GM18517 (cell line): ENCODE results near the gene RSPO1.
"Not testable (repeated sequence)": the region's sequence is repeated elsewhere in the genome, so short reads cannot be mapped to it uniquely, and the experiment has no call there.

Experiments used
- ATAC-seq: cut with Tn5 transposase; IDR thresholded peaks from one replicate; pipeline ENCODE4 v1.9.1; 2021; ENCODE audit warnings: mild to moderate bottlenecking, moderate library complexity; ENCODE audit not compliant: unreplicated experiment

The RSPO1 gene, protein sequence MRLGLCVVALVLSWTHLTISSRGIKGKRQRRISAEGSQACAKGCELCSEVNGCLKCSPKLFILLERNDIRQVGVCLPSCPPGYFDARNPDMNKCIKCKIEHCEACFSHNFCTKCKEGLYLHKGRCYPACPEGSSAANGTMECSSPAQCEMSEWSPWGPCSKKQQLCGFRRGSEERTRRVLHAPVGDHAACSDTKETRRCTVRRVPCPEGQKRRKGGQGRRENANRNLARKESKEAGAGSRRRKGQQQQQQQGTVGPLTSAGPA

DNA sequence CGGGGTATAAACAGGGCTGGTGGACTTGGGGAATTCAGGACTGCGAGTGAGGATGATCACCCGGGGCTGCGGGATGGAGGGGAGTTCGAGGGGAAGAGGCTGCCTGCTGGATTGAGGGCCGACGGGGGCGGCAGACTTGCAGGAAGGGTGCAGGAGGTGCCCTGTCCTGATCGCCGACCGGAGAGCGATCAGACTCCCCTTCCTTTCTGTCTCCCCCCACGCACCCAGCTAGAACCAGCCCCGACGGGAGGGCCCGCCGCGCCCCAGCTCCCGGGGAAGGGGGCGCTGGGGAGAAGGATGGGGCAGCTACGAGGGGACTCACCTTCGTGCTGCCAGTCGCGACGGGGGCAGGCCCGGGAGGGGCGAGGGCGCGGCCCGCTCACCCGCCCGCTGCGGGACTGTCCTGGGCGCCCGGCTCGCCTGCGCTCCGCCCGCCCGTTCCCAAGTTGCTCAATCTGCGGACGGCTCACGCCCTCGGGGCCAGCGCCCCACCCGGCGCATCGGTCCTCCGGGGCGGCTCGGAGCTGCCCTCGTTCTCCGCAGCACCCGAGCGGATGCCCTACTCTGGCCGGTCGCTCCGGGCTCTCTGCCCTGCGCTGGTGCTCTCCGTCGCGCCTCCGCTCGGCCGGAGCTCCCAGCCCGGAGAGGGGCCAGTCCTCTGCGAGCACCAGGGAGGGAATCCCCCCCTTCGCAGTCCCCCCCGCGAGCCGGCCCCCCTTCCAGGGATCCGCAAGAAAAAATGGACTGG, at the start of gene RSPO1:
TSS of gene RSPO1 (minus strand) at position 649 of the 748 bp plus-strand sequence. CDS start 5,231 bp downstream, outside the sequence.
- ATAC-seq, result no peak

DNA sequence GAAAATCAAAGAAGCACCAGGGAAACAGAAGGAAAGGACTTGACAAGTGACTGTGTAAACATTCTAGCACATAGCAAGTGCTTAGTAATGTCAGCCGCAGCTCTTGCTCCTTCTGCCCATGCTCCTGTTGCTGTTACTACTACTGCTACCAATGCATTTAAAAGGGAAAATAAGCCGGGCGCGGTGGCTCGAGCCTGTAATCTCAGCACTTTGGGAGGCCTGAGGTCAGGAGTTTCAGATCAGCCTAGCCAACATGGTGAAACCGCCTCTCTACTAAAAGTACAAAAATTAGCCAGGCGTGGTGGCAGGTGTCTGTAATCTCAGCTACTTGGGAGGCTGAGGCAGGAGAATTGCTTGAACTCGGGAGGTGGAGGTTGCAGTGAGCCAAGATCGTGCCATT, 49.5 kb upstream of the RSPO1 start:
- ATAC-seq, result not testable (repeated sequence)

DNA sequence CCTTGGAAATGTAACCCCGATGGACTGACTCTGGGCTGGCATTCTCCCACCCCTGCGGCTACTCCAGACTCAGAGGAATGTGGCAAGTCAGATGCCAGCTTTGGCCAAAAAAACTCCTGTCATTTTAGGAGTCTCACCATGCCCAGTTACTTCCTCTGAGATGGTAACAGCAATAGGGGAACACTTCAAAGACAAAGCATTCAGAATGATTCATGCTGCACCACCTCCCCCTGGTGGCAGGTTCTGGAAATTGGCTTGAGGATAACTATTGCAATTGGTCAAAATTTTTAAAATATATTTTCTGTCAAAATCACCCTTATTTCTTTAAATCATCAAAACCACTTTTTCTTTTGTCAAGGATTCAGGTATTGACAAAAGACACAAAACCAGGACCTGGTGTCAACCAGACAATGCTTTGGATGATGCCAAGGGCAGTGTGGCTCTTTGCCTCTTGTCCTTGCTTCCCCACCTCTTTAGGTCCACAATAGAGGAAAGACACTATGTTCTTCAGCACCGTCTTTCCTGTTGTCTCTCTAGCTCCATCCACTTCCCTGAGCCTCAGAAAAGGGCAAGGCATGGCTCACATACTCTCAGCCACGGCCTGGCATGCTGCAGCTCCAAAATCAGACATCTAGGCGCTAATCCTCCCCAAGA, 47.8 kb upstream of the RSPO1 start:
- no peak for ATAC-seq

DNA sequence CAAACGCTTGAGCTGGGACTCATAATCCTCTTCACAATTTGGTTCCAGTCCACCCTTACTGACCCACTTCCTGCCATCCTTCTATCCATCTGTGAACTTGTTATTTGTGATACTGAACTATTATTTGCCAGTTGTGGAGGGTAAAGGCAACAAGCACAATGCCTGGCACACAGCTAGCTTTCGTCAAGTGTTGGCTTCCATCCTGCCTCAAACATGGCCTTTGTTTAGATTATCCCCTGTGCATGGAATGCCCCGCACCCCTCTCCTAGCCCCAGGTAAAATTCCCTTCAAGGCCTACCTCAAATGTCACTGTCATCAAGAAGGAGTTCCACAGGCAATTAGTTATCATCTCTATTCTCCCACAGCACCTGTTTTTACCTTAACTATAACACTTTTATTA, 46.2 kb upstream of the RSPO1 start:
- ATAC-seq, result no peak

- no peak for ATAC-seq
Observed at GRCh38 chr1:37677808-37678207, 43.1 kb upstream of the RSPO1 start.

DNA sequence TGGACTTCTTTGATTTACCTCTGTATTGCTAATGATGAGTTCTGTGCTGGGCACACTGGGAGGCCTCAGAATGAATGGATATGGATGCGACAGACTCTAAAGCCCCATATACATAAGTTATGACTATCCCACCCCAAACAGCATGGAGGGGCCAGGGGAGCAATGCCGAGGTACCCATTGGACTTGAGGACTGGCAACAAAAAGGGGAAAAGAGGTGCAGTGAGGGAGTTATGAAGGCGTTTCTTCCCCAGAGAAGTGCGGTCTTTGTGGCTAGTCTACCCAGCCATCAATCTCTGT, 42.4 kb upstream of the RSPO1 start:
- ATAC-seq, result no peak

GRCh38 chr1:37676281-37677142, 41.8 kb upstream of the RSPO1 start:
- ATAC-seq, result no peak

DNA sequence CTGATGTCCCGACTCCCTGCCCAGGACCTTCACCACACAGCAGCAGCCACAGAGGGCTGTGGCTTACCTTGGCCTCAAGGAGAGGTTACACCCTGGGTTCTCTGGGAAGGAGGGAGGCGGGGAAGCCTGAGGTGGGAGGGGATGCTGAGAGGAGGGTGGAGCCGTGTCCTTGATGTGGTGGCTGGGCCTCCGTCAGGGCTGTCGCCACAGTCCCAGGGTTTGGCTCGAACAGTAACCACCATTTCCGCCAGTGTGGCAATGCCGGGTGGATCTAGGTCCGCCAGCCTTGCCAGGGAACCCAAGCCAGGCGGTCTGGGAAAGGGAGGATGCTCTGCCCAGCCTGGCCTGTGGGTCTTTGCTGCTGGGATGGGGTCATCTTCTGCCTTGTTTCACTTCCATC, 39.2 kb upstream of the RSPO1 start:
- no peak for ATAC-seq

DNA sequence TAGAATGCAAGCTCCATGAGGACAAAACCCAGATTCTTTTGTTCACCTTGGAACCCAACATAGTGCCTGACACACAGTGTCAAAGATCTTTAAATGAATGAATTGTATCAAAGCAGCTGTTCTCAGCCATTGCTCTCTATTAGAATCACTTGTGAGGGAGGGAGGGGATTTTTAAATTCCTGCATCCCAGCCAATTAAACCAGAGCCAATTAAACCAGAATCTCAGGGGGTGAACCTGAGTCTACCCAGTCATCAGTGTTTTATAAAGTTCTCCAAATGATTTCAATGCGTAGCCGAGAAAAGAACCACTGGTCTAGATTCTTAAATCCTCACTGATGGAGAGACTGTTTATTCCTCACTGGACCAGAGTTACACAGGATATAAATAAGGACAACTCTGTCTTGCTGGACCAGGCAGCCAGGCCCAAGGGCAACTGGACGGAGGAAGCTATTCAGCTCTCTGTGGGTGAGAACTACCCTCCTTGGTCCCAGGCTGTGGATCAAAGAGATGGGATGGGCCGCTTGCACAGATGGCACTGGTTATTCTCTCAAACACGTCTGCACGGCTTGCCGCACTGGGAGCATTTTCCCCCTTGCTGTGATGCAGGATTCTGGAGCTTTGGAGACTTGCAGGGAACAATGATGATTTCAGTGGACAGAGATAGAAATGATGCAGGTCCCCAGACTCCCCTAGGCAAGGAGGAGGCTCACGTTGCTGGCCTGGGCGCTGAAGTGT, 37.6 kb upstream of the RSPO1 start:
- ATAC-seq, result no peak

DNA sequence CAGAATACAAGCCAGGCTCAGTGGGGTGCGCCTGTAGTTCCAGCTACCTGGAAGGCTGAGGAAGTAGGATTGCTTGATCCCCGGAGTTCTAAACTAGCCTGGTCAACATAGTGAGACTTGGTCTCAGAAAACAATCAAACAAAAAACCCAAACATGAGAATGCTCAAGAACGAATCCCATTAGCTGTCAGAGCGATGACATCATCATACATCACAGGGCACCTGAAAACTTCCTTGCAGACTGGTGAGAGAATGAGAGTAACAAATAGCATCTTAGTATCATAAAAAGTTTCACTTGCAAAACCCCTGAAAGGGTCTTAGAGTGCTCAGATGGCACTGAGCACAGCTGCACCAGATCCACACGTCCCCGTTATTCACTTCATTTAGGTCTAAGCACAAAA, 36.6 kb upstream of the RSPO1 start:
- ATAC-seq, result no peak

DNA sequence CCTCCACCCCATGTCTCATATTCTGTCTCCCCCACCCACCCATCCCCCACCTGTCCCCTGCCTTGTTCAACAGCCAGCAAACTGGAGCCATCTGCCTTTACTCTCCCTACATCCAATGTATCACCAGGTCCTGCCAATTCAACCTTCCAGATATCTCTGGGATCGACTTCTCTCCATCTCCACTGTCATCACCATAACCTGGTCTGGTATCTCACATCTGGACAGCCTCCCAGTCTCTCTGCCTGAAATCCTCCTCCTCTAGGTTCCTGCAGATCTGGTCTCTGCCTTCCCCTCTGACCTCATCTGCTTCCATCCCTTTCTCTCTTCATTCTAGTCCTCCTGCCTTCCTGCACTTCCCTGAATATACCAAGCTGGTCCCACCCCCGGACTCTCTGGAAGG, 35.4 kb upstream of the RSPO1 start:
- ATAC-seq, result no peak

DNA sequence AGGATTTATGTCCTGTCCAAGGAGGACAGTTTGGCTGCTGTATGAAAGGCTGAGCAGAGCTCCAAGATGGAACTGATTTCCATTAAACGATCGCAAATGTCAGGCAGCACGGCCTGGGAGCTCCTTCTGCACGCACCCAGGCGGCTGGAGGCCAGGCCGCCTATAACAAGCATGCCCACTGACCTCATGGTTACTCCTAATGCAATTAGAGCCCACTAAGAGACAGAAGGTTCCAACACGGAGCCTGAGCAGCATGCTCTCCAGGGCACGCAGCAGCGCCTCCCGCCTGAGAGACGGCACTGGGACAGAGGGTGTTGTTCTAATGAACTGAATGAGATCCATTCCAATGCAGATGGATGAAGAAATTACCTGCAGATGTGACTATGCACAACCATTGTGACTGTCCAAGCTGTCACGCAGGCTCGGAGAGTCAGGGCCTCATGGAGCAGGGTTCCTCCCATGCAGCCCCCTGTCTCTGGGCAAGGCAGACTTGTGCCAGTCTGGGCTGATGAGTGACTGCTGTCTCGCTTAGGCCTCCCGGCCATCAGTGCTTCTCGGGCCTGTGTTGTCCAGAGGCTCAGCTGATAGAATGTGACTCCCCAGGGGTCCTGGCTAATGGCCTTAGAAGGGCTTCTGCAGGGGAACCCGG, 32.5 kb upstream of the RSPO1 start:
- ATAC-seq, result no peak

- ATAC-seq, result no peak
Observed at GRCh38 chr1:37666241-37666867, 31.7 kb upstream of the RSPO1 start.

DNA sequence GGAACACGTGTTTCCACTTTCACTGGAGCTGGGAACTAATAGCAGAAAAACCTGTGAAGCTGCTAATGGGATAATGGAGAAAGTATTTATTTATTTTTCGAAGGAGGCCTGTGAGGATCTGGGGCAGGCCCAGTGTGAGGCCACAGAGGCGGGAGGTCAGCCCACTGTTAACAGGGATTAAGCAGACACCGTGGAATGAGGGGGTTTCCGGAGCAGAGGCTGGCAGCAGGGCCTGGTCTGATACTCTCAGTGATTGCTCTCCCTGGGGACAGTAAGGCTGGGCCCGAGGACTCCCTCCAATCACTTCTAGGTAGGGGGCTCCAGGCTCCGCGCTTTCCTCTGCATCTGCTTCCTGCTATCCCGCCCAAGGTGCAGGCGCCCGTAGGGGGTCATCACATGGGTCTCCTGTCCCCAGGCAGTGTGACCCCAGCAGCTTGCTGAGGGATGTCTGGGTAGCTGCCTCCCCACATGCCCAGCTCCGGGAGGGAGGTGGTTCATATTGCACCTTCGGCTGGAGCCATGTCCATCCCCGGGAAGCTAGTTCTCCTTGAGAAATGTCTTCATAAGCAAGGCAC, 28.8 kb upstream of the RSPO1 start:
- ATAC-seq, result no peak

DNA sequence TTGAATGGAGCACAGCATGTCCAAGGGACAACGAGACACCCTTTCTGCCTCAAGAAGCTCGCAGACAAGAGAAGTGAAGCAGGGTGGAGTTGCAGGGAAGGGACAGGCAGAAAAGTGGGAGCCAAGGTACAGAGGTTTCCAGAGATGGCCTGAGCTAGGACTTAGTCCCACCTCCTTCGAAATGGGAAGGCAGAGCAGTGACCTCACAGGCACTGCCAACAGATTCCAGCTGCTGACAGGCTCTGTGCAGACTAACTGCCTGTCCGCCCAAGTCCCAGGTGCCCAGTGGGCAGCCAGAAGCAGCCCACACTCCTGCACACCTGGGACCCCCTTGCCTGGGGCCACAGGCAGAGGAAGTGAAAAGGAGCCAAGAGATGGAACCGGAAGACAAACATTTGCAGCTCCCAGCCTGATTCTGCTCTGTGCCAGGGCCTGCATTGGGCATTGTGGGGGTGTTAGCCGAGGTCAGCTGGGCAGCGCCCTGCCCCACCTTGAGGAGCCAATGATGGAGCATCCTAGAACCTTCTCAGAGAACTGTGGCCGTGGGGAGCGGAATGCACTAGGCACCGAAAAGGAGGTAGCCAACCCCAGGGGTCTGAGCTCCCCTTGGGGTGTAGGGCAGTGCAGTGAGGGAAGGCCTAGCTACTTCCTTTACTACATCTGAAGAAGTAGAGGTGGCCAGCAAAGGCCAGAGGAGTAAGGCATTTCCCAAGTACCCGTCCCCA, 27.5 kb upstream of the RSPO1 start:
- ATAC-seq, result no peak

DNA sequence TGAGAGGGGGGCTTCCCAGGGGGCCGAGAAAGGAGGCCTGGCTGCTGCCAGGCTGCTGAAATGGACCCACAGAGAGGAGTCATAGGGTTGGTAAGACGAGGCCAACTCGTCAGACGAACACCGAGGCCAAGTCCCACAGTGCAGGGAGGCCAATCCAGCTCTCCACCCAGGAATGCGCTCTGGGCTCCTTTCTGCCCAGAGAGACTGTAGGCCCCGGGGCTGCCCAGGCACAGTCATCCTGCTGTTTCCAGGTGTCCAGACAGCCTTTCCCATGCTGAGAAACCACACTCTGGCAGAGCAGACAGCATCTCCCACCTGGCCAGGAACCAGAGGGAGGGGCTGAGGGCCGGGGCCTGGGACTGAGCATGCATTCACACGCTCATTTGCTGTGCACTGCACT, 26.7 kb upstream of the RSPO1 start:
- ATAC-seq, result no peak

- ATAC-seq, result no peak
Observed at GRCh38 chr1:37660664-37661063, 26.0 kb upstream of the RSPO1 start.

- no peak for ATAC-seq
Observed at GRCh38 chr1:37658486-37658885, 23.8 kb upstream of the RSPO1 start.
